ENCODE results near the gene INPP5A. TPM values are rescaled to one million over a fixed set of nuclear protein-coding genes. Genes with fewer than 3 reads are reported as not detected.
A peak's percentile ranks its signal among the peaks of the same experiment; 100 is the strongest.

The INPP5A gene
- total and polyA plus RNA-seq, 7 donors = 15.1 to 48.8 (median 40.9) TPM

GRCh38 chr10:132826524-132827422 lies 289.2 kb downstream of the INPP5A start:
- TF ChIP-seq CTCF (IDR thresholded peaks at IDR 0.05) = no peak
- intact Hi-C loops (cut with DNase I) = no loop called here
- H3K36me3 ChIP-seq (ENCODE audit: insufficient read depth in 1 of 2, low read depth in 1 of 2) = no peaks in the 10 kb centered on the region
- DNase-seq (peak in 1 of 2 donors; percentile 4), ATAC-seq (no peak)
- no peak overlapping the region for H3K4me3 ChIP-seq
- H3K4me1 ChIP-seq = no peaks in the 10 kb centered on the region
- no peak overlapping the region for H3K27ac ChIP-seq
- H3K27me3 ChIP-seq (ENCODE audit: insufficient read depth in 3 of 3, low read length in 2 of 3) = no peaks in the 10 kb centered on the region
- H3K9me3 ChIP-seq = no peaks in the 10 kb centered on the region
- 92 to 96% (median 94%) methylated on average over 28 to 36 of the region's 36 CpGs for WGBS, 3 donors

GRCh38 chr10:132827423-132827789 lies 289.8 kb downstream of the INPP5A start:
- H3K27me3 ChIP-seq (ENCODE audit: insufficient read depth in 3 of 3, low read length in 2 of 3) = no peaks in the 10 kb centered on the region
- TF ChIP-seq CTCF (IDR thresholded peaks at IDR 0.05) = no peak
- ATAC-seq = no peak
- 82 to 84% (median 84%) methylated on average over 13 of the region's 13 CpGs for WGBS, 3 donors
- H3K4me3 ChIP-seq = no peak overlapping the region
- H3K9me3 ChIP-seq = no peaks in the 10 kb centered on the region
- no peaks in the 10 kb centered on the region for H3K4me1 ChIP-seq
- DNase-seq = peak in 1 of 2 donors; percentile 31
- intact Hi-C loops (cut with DNase I) = no loop called here
- peaks cover 0 to 1% of the 10 kb centered on the region in 2 donors for H3K36me3 ChIP-seq (ENCODE audit: insufficient read depth in 1 of 2, low read depth in 1 of 2)
- H3K27ac ChIP-seq = no peak overlapping the region

- WGBS, 3 donors = 89 to 90% (median 89%) methylated on average over 29 of the region's 29 CpGs
- H3K27me3 ChIP-seq (ENCODE audit: insufficient read depth in 3 of 3, low read length in 2 of 3) = no peaks in the 10 kb centered on the region
- ATAC-seq (no peak), DNase-seq (peak in 1 of 2 donors; percentile 29)
- intact Hi-C loops (cut with DNase I) = no loop called here
- no peaks in the 10 kb centered on the region for H3K4me1 ChIP-seq
- no peak overlapping the region for H3K27ac ChIP-seq
- TF ChIP-seq CTCF (IDR thresholded peaks at IDR 0.05) = no peak
- peaks cover 0 to 7% of the 10 kb centered on the region in 2 donors for H3K36me3 ChIP-seq (ENCODE audit: insufficient read depth in 1 of 2, low read depth in 1 of 2)
- H3K4me3 ChIP-seq = no peak overlapping the region
- no peaks in the 10 kb centered on the region for H3K9me3 ChIP-seq
Measured at GRCh38 chr10:132827861-132828539, 290.4 kb downstream of the INPP5A start.

GRCh38 chr10:132828681-132829080 lies 291.1 kb downstream of the INPP5A start:
- intact Hi-C loops (cut with DNase I) = no loop called here
- WGBS, 3 donors = 90 to 93% (median 91%) methylated on average over 20 of the region's 20 CpGs
- no peaks in the 10 kb centered on the region for H3K27me3 ChIP-seq (ENCODE audit: insufficient read depth in 3 of 3, low read length in 2 of 3)
- TF ChIP-seq CTCF (IDR thresholded peaks at IDR 0.05) = no peak
- peaks cover 0 to 14% of the 10 kb centered on the region in 2 donors for H3K36me3 ChIP-seq (ENCODE audit: insufficient read depth in 1 of 2, low read depth in 1 of 2)
- DNase-seq = peak in 1 of 2 donors; percentile 21
- H3K4me1 ChIP-seq = no peaks in the 10 kb centered on the region
- no peaks in the 10 kb centered on the region for H3K9me3 ChIP-seq
- no peak overlapping the region for H3K27ac ChIP-seq
- no peak for ATAC-seq
- H3K4me3 ChIP-seq = no peak overlapping the region
